Ectodermal cell (in vitro differentiated cells): ENCODE measurements around the gene SLC41A3.
"Not testable (repeated sequence)": the region's sequence is repeated elsewhere in the genome, so short reads cannot be mapped to it uniquely, and the experiment has no call there.

Experiments
- H3K27ac ChIP-seq: 2 replicates; pipeline ENCODE4 v1.7.0; 2013; ENCODE audit warnings: mild to moderate bottlenecking, low read depth, low read length; ENCODE audit not compliant: insufficient read depth, poor library complexity, severe bottlenecking
- H3K27me3 ChIP-seq: 2 replicates; pipeline ENCODE4 v1.7.0; 2013; ENCODE audit warnings: mild to moderate bottlenecking, low read length; ENCODE audit not compliant: insufficient read depth, control insufficient read depth, poor library complexity, severe bottlenecking
- H3K36me3 ChIP-seq: one replicate; pipeline ENCODE4 v1.7.0; 2013; ENCODE audit warnings: low read length; ENCODE audit not compliant: control insufficient read depth, insufficient read depth
- H3K4me1 ChIP-seq: one replicate; pipeline ENCODE4 v1.7.0; 2013; ENCODE audit warnings: low read length; ENCODE audit not compliant: control insufficient read depth, insufficient read depth
- H3K4me3 ChIP-seq: 2 replicates; pipeline ENCODE4 v1.7.0; 2013; ENCODE audit warnings: low read depth, low read length, control low read depth; ENCODE audit not compliant: insufficient read depth
- H3K9me3 ChIP-seq: 2 replicates; pipeline ENCODE4 v1.7.0; 2013; ENCODE audit warnings: mild to moderate bottlenecking, low read length, moderate library complexity; ENCODE audit not compliant: control insufficient read depth
- WGBS, 2 experiments: methylation state at CpG; one replicate each; pipeline ENCODE4 v1.1.7; 2013; ENCODE audit warnings: missing lambda C conversion rate in 2 of 2; 5-methylcytosine and 5-hydroxymethylcytosine counted together

Gene SLC41A3

GRCh38 chr3:126100269-126100633, 16.3 kb upstream of the SLC41A3 start:
- Histone ChIP-seq H3K36me3 (no peaks in the 10 kb centered on the region), H3K4me3 (no peak overlapping the region), H3K27me3 (no peaks in the 10 kb centered on the region), H3K27ac (no peak overlapping the region), H3K9me3 (no peaks in the 10 kb centered on the region), H3K4me1 (no peaks in the 10 kb centered on the region)
- 93 to 97% methylated on average over 4 of the region's 4 CpGs for WGBS, 2 experiments

DNA sequence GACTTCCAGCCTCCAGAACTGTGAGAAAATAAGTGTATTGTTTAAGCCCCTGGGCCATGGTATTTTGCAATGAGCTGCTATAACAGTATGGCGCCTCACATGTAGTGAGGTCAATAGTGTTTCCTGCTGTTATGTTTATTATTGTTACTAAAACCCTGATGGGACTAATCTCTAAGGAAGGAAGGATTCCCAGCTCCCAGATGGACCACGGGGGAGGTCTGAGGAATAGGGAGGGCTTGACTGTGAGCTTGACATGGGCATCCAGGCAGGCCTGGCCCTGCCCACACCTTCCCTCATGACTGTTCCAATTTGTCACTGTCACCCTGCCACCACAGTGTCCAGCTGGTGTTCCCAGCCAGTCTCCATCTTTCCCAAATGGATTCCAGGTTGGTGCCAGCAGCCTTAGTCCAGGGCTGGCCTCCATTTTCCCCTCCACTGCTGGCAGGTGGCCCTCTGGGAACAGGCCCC, 14.5 kb upstream of the SLC41A3 start:
- Histone ChIP-seq H3K4me3 (no peak overlapping the region), H3K27ac (no peak overlapping the region), H3K9me3 (no peaks in the 10 kb centered on the region), H3K36me3 (no peaks in the 10 kb centered on the region), H3K27me3 (no peaks in the 10 kb centered on the region), H3K4me1 (no peaks in the 10 kb centered on the region)
- WGBS, 2 experiments, result 87 to 93% methylated on average over 2 of the region's 2 CpGs

DNA sequence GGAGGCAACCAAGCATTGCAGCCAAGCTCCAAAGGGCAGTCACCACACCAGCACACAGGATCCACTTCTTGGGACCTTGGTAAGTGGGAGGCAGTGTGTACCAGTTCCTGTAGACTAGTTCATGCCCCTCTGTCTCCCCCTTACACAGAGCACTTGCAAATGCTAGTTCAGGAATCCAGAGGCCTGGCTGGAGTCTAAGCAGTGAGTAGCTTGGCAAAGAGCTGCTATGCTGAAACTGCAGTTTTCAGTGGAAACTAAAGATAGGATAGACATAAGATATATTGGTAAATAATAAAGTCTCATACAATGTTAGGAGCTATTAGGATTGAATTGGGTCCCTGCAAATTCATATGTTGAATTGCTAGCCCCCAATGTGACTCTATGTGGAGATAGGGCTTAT, 13.9 kb upstream of the SLC41A3 start:
- Histone ChIP-seq H3K36me3 (no peaks in the 10 kb centered on the region), H3K4me1 (no peaks in the 10 kb centered on the region), H3K27me3 (no peaks in the 10 kb centered on the region), H3K27ac (no peak overlapping the region), H3K4me3 (no peak overlapping the region), H3K9me3 (no peaks in the 10 kb centered on the region)

DNA sequence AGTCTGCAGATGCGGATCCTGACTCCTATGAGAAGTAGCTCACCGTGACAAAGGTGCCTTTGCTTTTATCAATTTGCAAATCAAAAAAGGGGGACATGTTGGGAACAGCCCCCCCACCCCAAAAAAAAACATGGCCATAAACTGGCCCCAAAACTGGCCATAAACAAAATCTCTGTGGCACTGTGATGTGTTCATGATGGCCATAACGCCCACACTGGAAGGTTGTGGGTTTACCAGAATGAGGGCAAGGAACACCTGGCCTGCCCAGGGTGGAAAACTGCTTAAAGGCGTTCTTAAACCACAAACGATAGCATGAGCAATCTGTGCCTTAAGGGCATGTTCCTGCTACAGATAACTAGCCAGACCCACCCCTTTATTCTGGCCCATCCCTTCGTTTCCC, 12.3 kb upstream of the SLC41A3 start:
- not testable (repeated sequence) for H3K27me3 ChIP-seq, H3K36me3 ChIP-seq, H3K4me3 ChIP-seq, H3K27ac ChIP-seq, H3K9me3 ChIP-seq, H3K4me1 ChIP-seq
- 73 to 75% methylated on average over 5 to 6 of the region's 6 CpGs for WGBS, 2 experiments

DNA sequence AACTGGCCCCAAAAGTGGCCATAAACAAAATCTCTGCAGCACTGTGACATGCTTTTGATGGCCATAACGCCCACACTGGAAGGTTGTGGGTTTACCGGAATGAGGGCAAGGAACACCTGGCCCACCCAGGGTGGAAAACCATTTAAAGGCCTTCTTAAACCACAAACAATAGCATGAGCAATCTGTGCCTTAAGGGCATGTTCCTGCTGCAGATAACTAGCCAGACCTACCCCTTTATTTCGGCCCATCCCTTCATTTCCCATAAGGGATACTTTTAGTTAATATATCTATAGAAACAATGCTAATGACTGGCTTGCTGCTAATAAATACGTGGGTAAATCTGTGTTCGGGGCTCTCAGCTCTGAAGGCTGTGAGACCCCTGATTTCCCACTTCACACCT, 8.2 kb upstream of the SLC41A3 start:
- H3K27ac ChIP-seq, H3K4me1 ChIP-seq, H3K9me3 ChIP-seq, H3K4me3 ChIP-seq, H3K27me3 ChIP-seq, H3K36me3 ChIP-seq: not testable (repeated sequence)
- 92 to 96% methylated on average over 2 to 3 of the region's 5 CpGs for WGBS, 2 experiments

DNA sequence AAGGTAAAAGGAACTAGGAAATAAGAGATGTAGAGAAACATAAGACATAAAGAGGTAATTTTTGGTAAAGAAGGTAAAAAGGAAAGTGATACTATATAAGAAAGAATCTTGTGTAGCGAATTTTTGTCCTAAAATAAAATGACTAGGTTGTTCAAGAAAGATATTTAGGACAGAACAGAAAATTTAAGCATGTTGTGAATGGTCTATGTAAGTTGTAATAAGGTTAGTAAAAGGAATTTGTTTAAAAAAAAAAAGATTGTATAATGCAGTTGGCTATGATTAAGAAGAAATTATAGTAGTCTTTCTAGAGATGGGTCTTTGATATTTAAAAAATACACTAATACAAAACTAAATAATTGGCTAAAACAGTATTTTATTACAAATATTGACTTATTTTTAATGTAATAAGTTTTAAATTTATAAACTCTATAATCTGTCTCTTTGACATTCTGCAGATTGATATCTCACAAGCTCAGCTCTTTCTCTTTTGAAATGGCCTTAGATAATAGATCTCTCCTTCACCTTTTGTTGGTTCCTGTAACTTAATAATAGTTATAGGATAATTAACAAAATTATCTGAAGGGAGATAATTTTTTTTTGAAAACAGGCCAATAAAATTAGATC, 3.7 kb upstream of the SLC41A3 start:
- Histone ChIP-seq H3K4me3 (no peak overlapping the region), H3K27me3 (no peaks in the 10 kb centered on the region), H3K36me3 (no peaks in the 10 kb centered on the region), H3K9me3 (peaks cover 3% of the 10 kb centered on the region), H3K27ac (no peak overlapping the region), H3K4me1 (no peaks in the 10 kb centered on the region)
- WGBS, 2 experiments, result 60 to 65% methylated on average over 1 of the region's 1 CpG

DNA sequence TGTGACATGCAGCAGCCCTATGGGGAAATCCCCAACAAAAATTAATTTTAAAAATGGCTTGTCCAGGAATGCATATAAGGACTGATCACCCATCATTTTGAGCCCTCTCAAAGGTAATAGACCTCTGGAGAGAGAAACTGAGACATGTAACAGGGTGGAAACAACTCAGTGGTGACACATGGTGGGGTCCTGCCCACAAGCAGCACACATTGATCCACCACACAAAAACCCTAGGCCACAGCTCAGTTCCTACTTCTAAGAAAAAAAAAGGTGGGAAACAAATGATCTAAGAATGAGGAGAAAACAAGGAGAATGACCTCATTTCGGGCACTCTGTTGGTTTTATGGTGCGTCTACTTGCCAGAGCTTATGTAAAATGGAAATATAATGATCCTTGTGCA, 1.9 kb upstream of the SLC41A3 start:
- 42 to 47% methylated on average over 2 of the region's 2 CpGs for WGBS, 2 experiments
- Histone ChIP-seq H3K27ac (no peak overlapping the region), H3K9me3 (peaks cover 3% of the 10 kb centered on the region)

DNA sequence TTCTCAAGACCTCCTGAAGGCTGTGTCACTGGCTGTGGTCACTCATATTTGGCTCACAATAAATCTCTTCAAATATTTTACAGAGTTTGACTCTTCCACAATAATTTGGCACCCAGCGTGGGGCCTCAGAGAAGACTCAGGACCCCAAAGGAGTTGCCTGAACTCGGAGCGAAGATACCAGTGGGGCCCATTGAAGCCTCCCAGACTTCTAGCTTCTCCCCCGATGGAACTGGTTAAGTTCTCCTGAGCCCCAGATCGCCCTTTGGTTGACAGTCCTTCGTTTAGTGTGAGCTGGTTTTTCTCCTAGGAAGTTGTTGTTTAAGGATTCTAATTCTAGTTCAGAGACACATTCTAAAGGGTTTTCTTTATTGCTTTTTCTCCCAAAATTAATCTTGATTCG, 1.4 kb upstream of the SLC41A3 start:
- Histone ChIP-seq H3K27me3 (no peaks in the 10 kb centered on the region), H3K9me3 (peaks cover 3% of the 10 kb centered on the region), H3K36me3 (no peaks in the 10 kb centered on the region), H3K27ac (no peak overlapping the region), H3K4me1 (no peaks in the 10 kb centered on the region), H3K4me3 (no peak overlapping the region)
- 96 to 97% methylated on average over 7 of the region's 7 CpGs for WGBS, 2 experiments

More for the DNA sequence above, 1.9 kb upstream of the SLC41A3 start:
- H3K4me3 ChIP-seq, result no peak overlapping the region
- H3K36me3 ChIP-seq, result no peaks in the 10 kb centered on the region
- no peaks in the 10 kb centered on the region for H3K27me3 ChIP-seq
- H3K4me1 ChIP-seq, result no peaks in the 10 kb centered on the region

- H3K27ac ChIP-seq, result peak overlapping the region; percentile 20
- no peaks in the 10 kb centered on the region for H3K27me3 ChIP-seq
- no peaks in the 10 kb centered on the region for H3K36me3 ChIP-seq
- no peaks in the 10 kb centered on the region for H3K4me1 ChIP-seq
- no peak overlapping the region for H3K4me3 ChIP-seq
- peaks cover 6% of the 10 kb centered on the region for H3K9me3 ChIP-seq
- 90 to 96% methylated on average over 5 of the region's 5 CpGs for WGBS, 2 experiments
Observed at GRCh38 chr3:126084768-126085180, 850 bp upstream of the SLC41A3 start.

GRCh38 chr3:126083511-126083912, 412 bp downstream of the SLC41A3 start:
- H3K4me3 ChIP-seq, result peak overlapping the region; percentile 68
- whole genome bisulfite sequencing, 2 experiments, result 1% methylated on average over 30 of the region's 30 CpGs
- no peaks in the 10 kb centered on the region for H3K36me3 ChIP-seq
- no peak overlapping the region for H3K27ac ChIP-seq
- peaks cover 2% of the 10 kb centered on the region for H3K9me3 ChIP-seq
- H3K4me1 ChIP-seq, result no peaks in the 10 kb centered on the region
- H3K27me3 ChIP-seq, result no peaks in the 10 kb centered on the region

GRCh38 chr3:126083138-126083445, 832 bp downstream of the SLC41A3 start:
- Histone ChIP-seq H3K36me3 (no peaks in the 10 kb centered on the region), H3K4me1 (no peaks in the 10 kb centered on the region), H3K4me3 (peak overlapping the region; percentile 68), H3K9me3 (peaks cover 2% of the 10 kb centered on the region), H3K27me3 (no peaks in the 10 kb centered on the region), H3K27ac (no peak overlapping the region)
- WGBS, 2 experiments, result 42 to 49% methylated on average over 3 of the region's 3 CpGs
